OCI-LY7 (cell line): ENCODE data around the gene PINK1. TPM values are rescaled to one million over a fixed set of nuclear protein-coding genes. Genes with fewer than 3 reads are reported as not detected.

Experiments
- BruUV-seq: library from RNA; stranded (reverse); fragments of 400-500 nt; replicated peaks from 2 replicates; lab custom pipeline; 2021; lab: Mats Ljungman, UMichigan
- CTCF ChIA-PET: fragments of 300-600 bp; sonication (Branson Sonifier 250); formaldehyde crosslinking; loops from one replicate; lab custom pipeline; 2022; ENCODE audit warnings: antibody characterized with exemption; ENCODE audit not compliant: unreplicated experiment; lab: Charles Lee
- POLR2A ChIA-PET: fragments of 300-600 bp; sonication (Branson Sonifier 250); formaldehyde crosslinking; loops from one replicate; lab custom pipeline; 2022; ENCODE audit warnings: antibody characterized with exemption; lab: Charles Lee
- DNase-seq: peaks from one replicate; pipeline ENCODE4 v3.0.0-alpha.2; 2015; ENCODE audit warnings: low spot score
- H2AFZ ChIP-seq: fragments of 200-600 bp; sonication (generic), shearing (Covaris generic); 2 replicates; pipeline ENCODE4 v1.6.1; 2014; ENCODE audit warnings: mild to moderate bottlenecking, antibody characterized with exemption, low read length, moderate library complexity
- H3K27ac ChIP-seq: fragments of 200-600 bp; sonication (generic); 2 replicates; pipeline ENCODE4 v1.5.1; 2014; ENCODE audit warnings: mixed run types, low read depth, mild to moderate bottlenecking, moderate library complexity, low read length, inconsistent platforms; ENCODE audit not compliant: poor library complexity, severe bottlenecking
- H3K36me3 ChIP-seq: fragments of 200-600 bp; sonication (generic); 2 replicates; pipeline ENCODE4 v1.6.1; 2014; ENCODE audit warnings: mild to moderate bottlenecking, antibody characterized with exemption, low read length, moderate library complexity, mixed read lengths; ENCODE audit not compliant: insufficient read depth
- H3K4me1 ChIP-seq: fragments of 200-600 bp; sonication (generic); 2 replicates; pipeline ENCODE4 v1.5.1; 2014; ENCODE audit warnings: mild to moderate bottlenecking, low read length; ENCODE audit not compliant: insufficient read depth, poor library complexity, severe bottlenecking
- H3K4me2 ChIP-seq: fragments of 200-600 bp; sonication (generic); 2 replicates; pipeline ENCODE4 v1.6.1; 2014; ENCODE audit warnings: mild to moderate bottlenecking, low read length
- H3K4me3 ChIP-seq: fragments of 200-600 bp; sonication (generic); 2 replicates; pipeline ENCODE4 v1.5.1; 2014; ENCODE audit warnings: mild to moderate bottlenecking, low read depth, low read length; ENCODE audit not compliant: poor library complexity, severe bottlenecking
- H3K79me2 ChIP-seq: fragments of 200-600 bp; sonication (generic); 2 replicates; pipeline ENCODE4 v1.6.1; 2016; ENCODE audit warnings: low read depth, mild to moderate bottlenecking, low read length, moderate library complexity, mixed read lengths; ENCODE audit not compliant: insufficient read depth
- H3K9me2 ChIP-seq: fragments of 200-600 bp; sonication (generic); 2 replicates; pipeline ENCODE4 v1.6.1; 2016; ENCODE audit warnings: mild to moderate bottlenecking, low read length, mixed read lengths; ENCODE audit not compliant: insufficient read depth
- H3K9me3 ChIP-seq: fragments of 200-600 bp; sonication (generic); 2 replicates; pipeline ENCODE4 v1.6.1; 2014; ENCODE audit warnings: mild to moderate bottlenecking, mixed run types, low read length, mixed read lengths
- H4K20me1 ChIP-seq: fragments of 200-600 bp; sonication (generic); 2 replicates; pipeline ENCODE4 v1.6.1; 2014; ENCODE audit warnings: mild to moderate bottlenecking, antibody characterized with exemption, low read length, moderate library complexity, mixed read lengths; ENCODE audit not compliant: insufficient read depth
- CTCF ChIP-seq: fragments of 200-600 bp; sonication (generic); conservative IDR thresholded peaks from 2 replicates; pipeline ENCODE4 v1.5.1; 2014; ENCODE audit warnings: mild to moderate bottlenecking, antibody characterized with exemption, low read length, moderate library complexity, mixed read lengths
- EZH2phosphoT487 ChIP-seq: fragments of 200-600 bp; sonication (generic); IDR thresholded peaks from 2 replicates; pipeline ENCODE4 v1.6.1; 2018; ENCODE audit warnings: low read depth, borderline replicate concordance, mild to moderate bottlenecking, mixed run types, antibody characterized with exemption, low read length, moderate library complexity, mixed read lengths
- intact Hi-C: fragments of 100-400 bp; cut with micrococcal nuclease; formaldehyde crosslinking; loops from one replicate; pipeline ENCODE4 v1.10.0; 2022; ENCODE audit not compliant: unreplicated experiment
- total RNA-seq, 2 experiments: library from RNA; depleted of rRNA in 1 of 2; stranded (reverse); fragments of >200 nt in 1 of 2; shearing (Covaris generic) in 1 of 2; gene quantifications; 2 replicates each; pipeline ENCODE4 v1.2.3, GENCODE V29; 2014 to 2022

Gene PINK1
- total RNA-seq, 2 experiments from 2014 or later, result 8.9 to 13.4 TPM

- BruUV-seq, result no TSS peak
- DNase-seq, result no peak
- intact Hi-C loops, result no loop called here
Observed at GRCh38 chr1:20662110-20662475, 28.8 kb downstream of the PINK1 start.

GRCh38 chr1:20663365-20663764, 30.1 kb downstream of the PINK1 start:
- Histone ChIP-seq H2AFZ (no peak overlapping the region), H3K9me2 (no peaks in the 10 kb centered on the region), H3K79me2 (peaks cover 28% of the 10 kb centered on the region), H3K4me2 (no peak overlapping the region), H3K9me3 (no peaks in the 10 kb centered on the region), H3K4me1 (peaks cover 38% of the 10 kb centered on the region), H3K4me3 (no peak overlapping the region), H3K36me3 (peaks cover 19% of the 10 kb centered on the region), H3K27ac (no peak overlapping the region), H4K20me1 (peaks cover 10% of the 10 kb centered on the region; the same call in 1 of the 2 replicates)
- intact Hi-C loops, result no loop called here
- BruUV-seq, result no TSS peak
- TF ChIP-seq EZH2phosphoT487 (no peak), CTCF (peak; percentile 58)
- DNase-seq, result peak; percentile 12
- ChIA-PET CTCF (no interaction called here), POLR2A (interaction anchor here (1.0 kb wide), 1 partner anchor 10 kb away, joined by 3 read pairs; no protein-coding TSS in a partner anchor)

More at GRCh38 chr1:20662110-20662475, 28.8 kb downstream of the PINK1 start:
- Histone ChIP-seq H3K27ac (peak overlapping the region; percentile 37), H3K79me2 (peaks cover 35% of the 10 kb centered on the region), H3K9me2 (no peaks in the 10 kb centered on the region), H3K9me3 (no peaks in the 10 kb centered on the region), H3K4me3 (peak overlapping the region; percentile 94), H4K20me1 (peaks cover 10% of the 10 kb centered on the region; the same call in 1 of the 2 replicates), H2AFZ (peak overlapping the region; percentile 45; the same call in 1 of the 2 replicates), H3K36me3 (peaks cover 32% of the 10 kb centered on the region), H3K4me1 (peaks cover 38% of the 10 kb centered on the region), H3K4me2 (peak overlapping the region; percentile 88)
- ChIA-PET CTCF (interaction anchor here (1.0 kb wide), 2 partner anchors 20 to 138 kb away, joined by 3 read pairs; no protein-coding TSS in a partner anchor), POLR2A (interaction anchor here (1.0 to 1.2 kb wide), 2 partner anchors 12 to 16 kb away, joined by 3 to 4 read pairs; no protein-coding TSS in a partner anchor)
- TF ChIP-seq EZH2phosphoT487 (no peak), CTCF (no peak)
